ENCODE measurements around the gene STOM. TPM values are rescaled to one million over a fixed set of nuclear protein-coding genes. Genes with fewer than 3 reads are reported as not detected.
A peak's percentile ranks its signal among the peaks of the same experiment; 100 is the strongest.

The STOM gene
- total RNA-seq, 1 donor from 2014 or later = 16.1 TPM

- Mint-ChIP-seq H3K27ac (ENCODE audit: unreplicated experiment) (no peak overlapping the region), H3K4me1 (ENCODE audit: unreplicated experiment) (peaks cover 5% of the 10 kb centered on the region)
These were observed 2.4 kb upstream of the STOM start for GRCh38 chr9:121372239-121373010.

GRCh38 chr9:121371495-121372061 lies 1.5 kb upstream of the STOM start:
- H3K36me3 Mint-ChIP-seq (ENCODE audit: low read depth, unreplicated experiment) = no peaks in the 10 kb centered on the region

More at GRCh38 chr9:121372239-121373010, 2.4 kb upstream of the STOM start:
- no peak overlapping the region for H3K4me3 Mint-ChIP-seq (ENCODE audit: unreplicated experiment)
- TF ChIP-seq CTCF (IDR thresholded peaks at IDR 0.05; ENCODE audit: unreplicated experiment) = no peak
- no peak for DNase-seq (ENCODE audit: low spot score)
- no peaks in the 10 kb centered on the region for H3K9me3 Mint-ChIP-seq (ENCODE audit: unreplicated experiment)
- peaks cover 2% of the 10 kb centered on the region for H3K27me3 Mint-ChIP-seq (ENCODE audit: unreplicated experiment)
- no peaks in the 10 kb centered on the region for H3K36me3 Mint-ChIP-seq (ENCODE audit: low read depth, unreplicated experiment)

GRCh38 chr9:121368745-121369144 lies 1.3 kb downstream of the STOM start:
- H3K9me3 Mint-ChIP-seq (ENCODE audit: unreplicated experiment) = no peaks in the 10 kb centered on the region
- TF ChIP-seq CTCF (IDR thresholded peaks at IDR 0.05; ENCODE audit: unreplicated experiment) = no peak
- peaks cover 5% of the 10 kb centered on the region for H3K4me1 Mint-ChIP-seq (ENCODE audit: unreplicated experiment)
- H3K27me3 Mint-ChIP-seq (ENCODE audit: unreplicated experiment) = peaks cover 2% of the 10 kb centered on the region
- H3K36me3 Mint-ChIP-seq (ENCODE audit: low read depth, unreplicated experiment) = no peaks in the 10 kb centered on the region
- no peak overlapping the region for H3K27ac Mint-ChIP-seq (ENCODE audit: unreplicated experiment)
- no peak for DNase-seq (ENCODE audit: low spot score)
- H3K4me3 Mint-ChIP-seq (ENCODE audit: unreplicated experiment) = peak overlapping the region; percentile 79

More at GRCh38 chr9:121371495-121372061, 1.5 kb upstream of the STOM start:
- peaks cover 2% of the 10 kb centered on the region for H3K27me3 Mint-ChIP-seq (ENCODE audit: unreplicated experiment)
- H3K4me1 Mint-ChIP-seq (ENCODE audit: unreplicated experiment) = peaks cover 5% of the 10 kb centered on the region
- no peak for DNase-seq (ENCODE audit: low spot score)
- no peak for TF ChIP-seq CTCF (IDR thresholded peaks at IDR 0.05; ENCODE audit: unreplicated experiment)
- no peaks in the 10 kb centered on the region for H3K9me3 Mint-ChIP-seq (ENCODE audit: unreplicated experiment)
- H3K27ac Mint-ChIP-seq (ENCODE audit: unreplicated experiment) = no peak overlapping the region
- H3K4me3 Mint-ChIP-seq (ENCODE audit: unreplicated experiment) = no peak overlapping the region

GRCh38 chr9:121368138-121368522 lies 1.9 kb downstream of the STOM start:
- Mint-ChIP-seq H3K27ac (ENCODE audit: unreplicated experiment) (no peak overlapping the region), H3K36me3 (ENCODE audit: low read depth, unreplicated experiment) (no peaks in the 10 kb centered on the region), H3K4me3 (ENCODE audit: unreplicated experiment) (no peak overlapping the region), H3K4me1 (ENCODE audit: unreplicated experiment) (peaks cover 5% of the 10 kb centered on the region), H3K27me3 (ENCODE audit: unreplicated experiment) (peaks cover 2% of the 10 kb centered on the region), H3K9me3 (ENCODE audit: unreplicated experiment) (no peaks in the 10 kb centered on the region)
- DNase-seq (ENCODE audit: low spot score) = no peak
- no peak for TF ChIP-seq CTCF (IDR thresholded peaks at IDR 0.05; ENCODE audit: unreplicated experiment)
